ENCODE data around the gene ECE1.
"Not testable (repeated sequence)": the region's sequence is repeated elsewhere in the genome, so short reads cannot be mapped to it uniquely, and the experiment has no call there.

GRCh38 chr1:21285386-21285785 is 4.9 kb downstream of the ECE1 start:
- TF ChIP-seq CTCF, POLR2A (IDR thresholded peaks at IDR 0.05): not testable (repeated sequence)

Measured in heart left ventricle (tissue), 13 donors.